SK-N-SH treated with all-trans-retinoic acid at 6 μM for 48 hours (cell line): Measurements from ENCODE around the gene OR1I1.

Experiments
- ATAC-seq: fragments of 200-7000 bp; cut with Tn5 transposase; 3 replicates; pipeline ENCODE4 v1.9.1; 2020; ENCODE audit warnings: mild to moderate bottlenecking, moderate library complexity
- ARNTL ChIP-seq: fragments of 450-650 bp; formaldehyde crosslinking; IDR thresholded peaks from 2 replicates; pipeline ENCODE4 v1.5.0; 2020; ENCODE audit warnings: low read depth, mild to moderate bottlenecking, moderate library complexity, borderline replicate concordance
- BACH2 ChIP-seq: fragments of 250-450 bp; sonication (Bioruptor Pico); IDR thresholded peaks from 2 replicates; pipeline ENCODE4 v1.9.0; 2021; ENCODE audit warnings: mild to moderate bottlenecking, borderline replicate concordance
- CREB5 ChIP-seq: fragments of 250-450 bp; sonication (Bioruptor Pico); IDR thresholded peaks from 2 replicates; pipeline ENCODE4 v1.5.1; 2020; ENCODE audit warnings: low read depth, mild to moderate bottlenecking, moderate library complexity
- CSRNP3 ChIP-seq: fragments of 250-450 bp; sonication (Bioruptor Pico); IDR thresholded peaks from 2 replicates; pipeline ENCODE4 v1.5.1; 2021; ENCODE audit warnings: mild to moderate bottlenecking, moderate library complexity
- ESRRG ChIP-seq: fragments of 250-450 bp; sonication (Bioruptor Pico); IDR thresholded peaks from 2 replicates; pipeline ENCODE4 v1.6.1; 2021; ENCODE audit warnings: mild to moderate bottlenecking
- GLIS3 ChIP-seq: fragments of 250-450 bp; sonication (Bioruptor Pico); IDR thresholded peaks from 2 replicates; pipeline ENCODE4 v1.5.0; 2020; ENCODE audit warnings: mild to moderate bottlenecking, moderate library complexity
- ISL1 ChIP-seq: fragments of 250-450 bp; sonication (Bioruptor Pico); IDR thresholded peaks from 2 replicates; pipeline ENCODE4 v2.1.2; 2022; ENCODE audit warnings: mild to moderate bottlenecking, moderate library complexity
- OSR1 ChIP-seq: fragments of 250-450 bp; sonication (Bioruptor Pico); IDR thresholded peaks from 2 replicates; pipeline ENCODE4 v1.8.0; 2022; ENCODE audit warnings: moderate library complexity, mild to moderate bottlenecking, inconsistent platforms
- POU6F1 ChIP-seq: fragments of 250-450 bp; sonication (Bioruptor Pico); IDR thresholded peaks from 2 replicates; pipeline ENCODE4 v1.8.0; 2021; ENCODE audit warnings: low read depth, mild to moderate bottlenecking, moderate library complexity, borderline replicate concordance
- PPARA ChIP-seq: fragments of 250-450 bp; sonication (Bioruptor Pico); IDR thresholded peaks from 2 replicates; pipeline ENCODE4 v1.5.0; 2020; ENCODE audit warnings: mild to moderate bottlenecking, borderline replicate concordance
- RARB ChIP-seq: fragments of 250-450 bp; sonication (Bioruptor Pico); IDR thresholded peaks from 2 replicates; pipeline ENCODE4 v1.8.0; 2021; ENCODE audit warnings: mild to moderate bottlenecking, moderate library complexity
- SNAI2 ChIP-seq: fragments of 250-450 bp; sonication (Bioruptor Pico); IDR thresholded peaks from 2 replicates; pipeline ENCODE4 v1.5.0; 2020; ENCODE audit warnings: mild to moderate bottlenecking, moderate library complexity
- TCF4 ChIP-seq: fragments of 250-450 bp; sonication (Bioruptor Pico); IDR thresholded peaks from 2 replicates; pipeline ENCODE4 v1.8.0; 2021; ENCODE audit warnings: mild to moderate bottlenecking, moderate library complexity, borderline replicate concordance
- TOX ChIP-seq: fragments of 250-450 bp; sonication (Bioruptor Pico); IDR thresholded peaks from 2 replicates; pipeline ENCODE4 v1.8.0; 2021; ENCODE audit warnings: mild to moderate bottlenecking, moderate library complexity, borderline replicate concordance
- TSHZ2 ChIP-seq: fragments of 250-450 bp; sonication (Bioruptor Pico); IDR thresholded peaks from 2 replicates; pipeline ENCODE4 v1.5.0; 2020; ENCODE audit warnings: mild to moderate bottlenecking, moderate library complexity
- ZC3H10 ChIP-seq: fragments of 250-450 bp; sonication (Bioruptor Pico); IDR thresholded peaks from 2 replicates; pipeline ENCODE4 v1.5.1; 2021; ENCODE audit warnings: mild to moderate bottlenecking, moderate library complexity
- ZFP3 ChIP-seq: fragments of 250-450 bp; sonication (Bioruptor Pico); IDR thresholded peaks from 2 replicates; pipeline ENCODE4 v1.5.0; 2020; ENCODE audit warnings: mild to moderate bottlenecking, moderate library complexity
- ZFP30 ChIP-seq: fragments of 450-650 bp; formaldehyde crosslinking; IDR thresholded peaks from 2 replicates; pipeline ENCODE4 v1.5.0; 2022; ENCODE audit warnings: mild to moderate bottlenecking, moderate library complexity
- ZNF565 ChIP-seq: fragments of 450-650 bp; formaldehyde crosslinking; conservative IDR thresholded peaks from 2 replicates; pipeline ENCODE4 v1.5.0; 2020; ENCODE audit warnings: low read depth, mild to moderate bottlenecking, moderate library complexity
- ZNF70 ChIP-seq: fragments of 450-650 bp; formaldehyde crosslinking; IDR thresholded peaks from 2 replicates; pipeline ENCODE4 v1.5.0; 2020; ENCODE audit warnings: mild to moderate bottlenecking, moderate library complexity
- ZNF8 ChIP-seq: fragments of 450-650 bp; formaldehyde crosslinking; IDR thresholded peaks from 2 replicates; pipeline ENCODE4 v1.5.0; 2020; ENCODE audit warnings: mild to moderate bottlenecking, moderate library complexity
- TF ChIP-seq, protein P1 (sequence below): fragments of 250-450 bp; sonication (Bioruptor Pico); IDR thresholded peaks from 2 replicates; pipeline ENCODE4 v1.8.0; 2020; ENCODE audit warnings: mild to moderate bottlenecking, moderate library complexity, borderline replicate concordance

Gene OR1I1

DNA sequence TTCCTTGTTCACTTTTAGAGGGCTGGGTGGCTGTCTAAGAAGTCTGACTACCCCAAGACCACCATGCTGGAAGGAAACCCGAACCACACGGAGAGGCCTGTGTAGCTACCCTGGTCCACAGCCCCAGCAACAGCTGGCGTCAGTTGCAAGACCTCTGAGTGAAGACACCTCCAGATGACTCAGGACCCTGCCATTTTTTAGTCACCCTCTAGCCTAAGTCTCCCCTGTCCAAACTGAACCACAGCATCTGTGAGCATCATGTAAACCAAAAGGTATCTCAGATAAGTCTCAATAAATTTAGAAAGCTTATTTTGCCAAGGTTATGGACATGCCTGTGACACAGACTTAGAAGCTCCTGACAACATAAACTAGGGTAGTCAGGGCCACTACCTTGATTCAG is 23.0 kb downstream of the OR1I1 start:
- no peak for ATAC-seq
- TF ChIP-seq CSRNP3 (CRISPR knock-in tag) (no peak), CREB5 (CRISPR knock-in tag) (no peak), OSR1 (CRISPR knock-in tag) (no peak), ZFP3 (CRISPR knock-in tag) (no peak), TOX (CRISPR knock-in tag) (no peak), ZNF70 (CRISPR knock-in tag) (no peak), RARB (no peak), ARNTL (CRISPR knock-in tag) (no peak), ISL1 (CRISPR knock-in tag) (no peak), TSHZ2 (CRISPR knock-in tag) (no peak), TCF4 (CRISPR knock-in tag) (no peak), ZC3H10 (CRISPR knock-in tag) (no peak), PPARA (no peak), BACH2 (no peak), ZNF8 (CRISPR knock-in tag) (no peak)
- TF ChIP-seq, protein P1, sequence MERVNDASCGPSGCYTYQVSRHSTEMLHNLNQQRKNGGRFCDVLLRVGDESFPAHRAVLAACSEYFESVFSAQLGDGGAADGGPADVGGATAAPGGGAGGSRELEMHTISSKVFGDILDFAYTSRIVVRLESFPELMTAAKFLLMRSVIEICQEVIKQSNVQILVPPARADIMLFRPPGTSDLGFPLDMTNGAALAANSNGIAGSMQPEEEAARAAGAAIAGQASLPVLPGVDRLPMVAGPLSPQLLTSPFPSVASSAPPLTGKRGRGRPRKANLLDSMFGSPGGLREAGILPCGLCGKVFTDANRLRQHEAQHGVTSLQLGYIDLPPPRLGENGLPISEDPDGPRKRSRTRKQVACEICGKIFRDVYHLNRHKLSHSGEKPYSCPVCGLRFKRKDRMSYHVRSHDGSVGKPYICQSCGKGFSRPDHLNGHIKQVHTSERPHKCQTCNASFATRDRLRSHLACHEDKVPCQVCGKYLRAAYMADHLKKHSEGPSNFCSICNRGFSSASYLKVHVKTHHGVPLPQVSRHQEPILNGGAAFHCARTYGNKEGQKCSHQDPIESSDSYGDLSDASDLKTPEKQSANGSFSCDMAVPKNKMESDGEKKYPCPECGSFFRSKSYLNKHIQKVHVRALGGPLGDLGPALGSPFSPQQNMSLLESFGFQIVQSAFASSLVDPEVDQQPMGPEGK (CRISPR knock-in tag) = no peak

- peak; percentile 80 for ATAC-seq
- no peak for TF ChIP-seq GLIS3
- TF ChIP-seq OSR1 (CRISPR knock-in tag) = no peak
- TF ChIP-seq ISL1 (CRISPR knock-in tag) = no peak
- TF ChIP-seq POU6F1 = no peak
- no peak for TF ChIP-seq ZFP3 (CRISPR knock-in tag)
- no peak for TF ChIP-seq TSHZ2 (CRISPR knock-in tag)
- no peak for TF ChIP-seq CSRNP3 (CRISPR knock-in tag)
- no peak for TF ChIP-seq ZC3H10 (CRISPR knock-in tag)
- no peak for TF ChIP-seq TOX (CRISPR knock-in tag)
- no peak for TF ChIP-seq TCF4 (CRISPR knock-in tag)
- no peak for TF ChIP-seq ESRRG (CRISPR knock-in tag)
- TF ChIP-seq SNAI2 (CRISPR knock-in tag) = no peak
- TF ChIP-seq ZNF565 (CRISPR knock-in tag) = no peak
- TF ChIP-seq ZFP30 (CRISPR knock-in tag) = no peak
- TF ChIP-seq, protein P1 (CRISPR knock-in tag) = no peak
- no peak for TF ChIP-seq BACH2
These were observed 25.3 kb downstream of the OR1I1 start, which contains the start of gene SYDE1 for GRCh38 chr19:15107061-15108010. TSS of gene SYDE1 (plus strand) at chr19:15107401. CDS start at chr19:15107434, 33 bp downstream.
